OCI-LY3 (cell line): ENCODE results near the gene RAI1.

Experiments used
- EZH2phosphoT487 ChIP-seq: fragments of 200-600 bp; shearing (Covaris generic); IDR thresholded peaks from 2 replicates; pipeline ENCODE4 v1.6.1; 2018; ENCODE audit warnings: antibody characterized with exemption, mixed run types, low read depth
- TF ChIP-seq, protein P1 (sequence below): fragments of 200-600, 300-600 bp; sonication (generic); IDR thresholded peaks from 2 replicates; pipeline ENCODE4 v1.5.1; 2014; ENCODE audit warnings: antibody characterized with exemption, low read length, low read depth

DNA sequence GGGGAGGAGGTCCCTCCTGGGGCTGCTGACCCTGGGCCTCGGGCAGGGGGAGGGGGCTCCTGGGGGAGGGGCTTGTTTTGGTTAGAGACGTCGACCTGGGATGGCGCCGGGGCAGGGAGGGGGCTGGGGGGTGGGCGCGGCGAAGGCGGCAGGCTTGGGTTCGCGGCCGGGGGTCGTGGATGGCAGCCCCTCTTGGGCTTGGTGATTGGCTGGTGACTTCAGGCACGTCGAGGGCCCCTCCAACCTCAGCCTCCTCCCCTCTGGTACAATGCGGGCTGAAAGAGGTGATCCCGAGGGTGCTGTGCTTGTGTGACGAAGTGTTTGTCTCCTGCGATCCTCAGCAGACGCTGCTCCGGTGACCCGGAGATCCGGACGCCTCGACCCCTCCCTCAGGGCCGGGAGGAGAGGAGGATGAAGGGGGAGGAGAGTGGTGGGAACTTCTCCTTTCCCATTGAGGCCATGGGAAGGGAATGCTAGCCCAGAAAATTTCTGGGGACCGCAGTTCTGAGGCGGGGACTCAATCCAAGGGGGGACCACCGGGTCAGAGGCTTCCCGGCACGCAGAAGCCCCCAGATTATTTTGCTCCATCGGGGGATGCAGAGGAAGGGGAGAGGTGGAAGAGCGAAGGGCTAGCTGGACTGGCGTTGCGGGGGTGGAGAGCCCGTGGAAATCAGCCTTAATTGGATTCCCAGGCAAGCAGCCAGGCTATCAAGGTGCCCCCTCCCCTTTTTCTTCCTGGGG is 43.9 kb downstream of the RAI1 start:
- TF ChIP-seq, protein P1, sequence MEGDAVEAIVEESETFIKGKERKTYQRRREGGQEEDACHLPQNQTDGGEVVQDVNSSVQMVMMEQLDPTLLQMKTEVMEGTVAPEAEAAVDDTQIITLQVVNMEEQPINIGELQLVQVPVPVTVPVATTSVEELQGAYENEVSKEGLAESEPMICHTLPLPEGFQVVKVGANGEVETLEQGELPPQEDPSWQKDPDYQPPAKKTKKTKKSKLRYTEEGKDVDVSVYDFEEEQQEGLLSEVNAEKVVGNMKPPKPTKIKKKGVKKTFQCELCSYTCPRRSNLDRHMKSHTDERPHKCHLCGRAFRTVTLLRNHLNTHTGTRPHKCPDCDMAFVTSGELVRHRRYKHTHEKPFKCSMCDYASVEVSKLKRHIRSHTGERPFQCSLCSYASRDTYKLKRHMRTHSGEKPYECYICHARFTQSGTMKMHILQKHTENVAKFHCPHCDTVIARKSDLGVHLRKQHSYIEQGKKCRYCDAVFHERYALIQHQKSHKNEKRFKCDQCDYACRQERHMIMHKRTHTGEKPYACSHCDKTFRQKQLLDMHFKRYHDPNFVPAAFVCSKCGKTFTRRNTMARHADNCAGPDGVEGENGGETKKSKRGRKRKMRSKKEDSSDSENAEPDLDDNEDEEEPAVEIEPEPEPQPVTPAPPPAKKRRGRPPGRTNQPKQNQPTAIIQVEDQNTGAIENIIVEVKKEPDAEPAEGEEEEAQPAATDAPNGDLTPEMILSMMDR = no peak
- no peak for TF ChIP-seq EZH2phosphoT487
